Loucy (cell line): ENCODE data around the gene TRAPPC12.

ENCODE experiments used
- H2AFZ ChIP-seq: fragments of 200-600 bp; sonication (generic); 2 replicates; pipeline ENCODE4 v1.6.0; 2016; ENCODE audit warnings: antibody characterized with exemption, mild to moderate bottlenecking, low read length, moderate library complexity
- H3F3A ChIP-seq: fragments of 200-600 bp; 2 replicates; pipeline ENCODE4 v1.6.0; 2016; ENCODE audit warnings: antibody characterized with exemption, low read depth, mild to moderate bottlenecking
- H3K27me3 ChIP-seq: fragments of 200-600 bp; sonication (generic); 2 replicates; pipeline ENCODE4 v1.6.1; 2014; ENCODE audit warnings: low read length, mild to moderate bottlenecking; ENCODE audit not compliant: insufficient read depth, poor library complexity, severe bottlenecking
- H3K36me3 ChIP-seq: fragments of 200-600 bp; sonication (generic); 2 replicates; pipeline ENCODE4 v1.6.1; 2016; ENCODE audit warnings: low read length; ENCODE audit not compliant: insufficient read depth
- H3K4me1 ChIP-seq: fragments of 200-600 bp; sonication (generic); 2 replicates; pipeline ENCODE4 v1.5.1; 2014; ENCODE audit warnings: low read length, mild to moderate bottlenecking; ENCODE audit not compliant: insufficient read depth, poor library complexity, severe bottlenecking
- H3K4me2 ChIP-seq: fragments of 200-600 bp; sonication (generic); 2 replicates; pipeline ENCODE4 v1.6.0; 2014; ENCODE audit warnings: antibody characterized with exemption, low read length, low read depth, mild to moderate bottlenecking; ENCODE audit not compliant: poor library complexity, severe bottlenecking
- H3K4me3 ChIP-seq: fragments of 200-600 bp; sonication (generic); 2 replicates; pipeline ENCODE4 v1.5.1; 2014; ENCODE audit warnings: low read length, mild to moderate bottlenecking, mixed read lengths; ENCODE audit not compliant: poor library complexity, severe bottlenecking
- H3K79me2 ChIP-seq: fragments of 200-600 bp; sonication (generic); 2 replicates; pipeline ENCODE4 v1.6.1; 2014; ENCODE audit warnings: low read length; ENCODE audit not compliant: insufficient read depth
- H3K9ac ChIP-seq: fragments of 200-600 bp; sonication (generic); 2 replicates; pipeline ENCODE4 v1.6.0; 2014; ENCODE audit warnings: mild to moderate bottlenecking, low read depth, low read length, moderate library complexity; ENCODE audit not compliant: poor library complexity, severe bottlenecking
- H3K9me2 ChIP-seq: fragments of 200-600 bp; sonication (generic); replicated peaks from 2 replicates; pipeline ENCODE4 v1.6.1; 2016; ENCODE audit warnings: low read depth, low read length, mixed read lengths
- H3K9me3 ChIP-seq: fragments of 200-600 bp; sonication (generic); 2 replicates; pipeline ENCODE4 v1.6.1; 2014; ENCODE audit warnings: mild to moderate bottlenecking, antibody characterized with exemption, low read length, low read depth; ENCODE audit not compliant: insufficient read depth
- H4K20me1 ChIP-seq: fragments of 200-600 bp; sonication (generic); 2 replicates; pipeline ENCODE4 v1.6.0; 2014; ENCODE audit warnings: antibody characterized with exemption, low read length, mild to moderate bottlenecking; ENCODE audit not compliant: insufficient read depth, poor library complexity, severe bottlenecking
- EZH2phosphoT487 ChIP-seq: fragments of 200-600 bp; IDR thresholded peaks from 2 replicates; pipeline ENCODE4 v1.6.1; 2018; ENCODE audit warnings: antibody characterized with exemption, mild to moderate bottlenecking, moderate library complexity, borderline replicate concordance
- TF ChIP-seq, protein P1 (sequence below): fragments of 200-600 bp; sonication (generic); conservative IDR thresholded peaks from 2 replicates; pipeline ENCODE4 v1.5.1; 2014; ENCODE audit warnings: mild to moderate bottlenecking, antibody characterized with exemption, low read length

Gene TRAPPC12

DNA sequence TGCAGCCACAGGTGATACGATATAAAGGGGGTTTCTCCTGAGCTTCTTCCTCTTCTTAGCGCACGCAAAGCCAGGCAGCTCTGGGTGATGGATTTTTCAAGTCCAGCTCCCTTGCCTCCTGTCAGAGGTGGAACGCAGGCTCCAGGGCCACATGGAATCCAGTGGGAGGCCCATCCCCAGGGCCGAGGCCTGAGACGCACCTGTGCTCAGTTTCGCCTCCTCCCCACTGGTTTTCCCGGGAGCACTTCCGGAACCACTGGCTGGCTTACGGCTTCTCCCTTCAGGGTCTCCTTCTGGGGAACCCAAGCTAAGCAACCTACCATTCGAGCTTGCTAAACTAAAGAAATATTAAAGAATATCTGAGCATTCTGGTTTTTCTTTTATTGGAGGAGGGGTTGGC lies 63.6 kb downstream of the TRAPPC12 start:
- Histone ChIP-seq H3K4me3 (no peak overlapping the region), H3K9me2 (no peaks in the 10 kb centered on the region), H3K27me3 (no peaks in the 10 kb centered on the region), H3K9ac (no peak overlapping the region), H3K36me3 (peaks cover 35% of the 10 kb centered on the region; the same call in 1 of the 2 replicates), H4K20me1 (no peaks in the 10 kb centered on the region), H3F3A (no peaks in the 10 kb centered on the region), H3K9me3 (no peaks in the 10 kb centered on the region), H3K79me2 (no peaks in the 10 kb centered on the region), H3K4me2 (no peak overlapping the region), H3K4me1 (no peaks in the 10 kb centered on the region), H2AFZ (no peak overlapping the region)
- TF ChIP-seq, protein P1, sequence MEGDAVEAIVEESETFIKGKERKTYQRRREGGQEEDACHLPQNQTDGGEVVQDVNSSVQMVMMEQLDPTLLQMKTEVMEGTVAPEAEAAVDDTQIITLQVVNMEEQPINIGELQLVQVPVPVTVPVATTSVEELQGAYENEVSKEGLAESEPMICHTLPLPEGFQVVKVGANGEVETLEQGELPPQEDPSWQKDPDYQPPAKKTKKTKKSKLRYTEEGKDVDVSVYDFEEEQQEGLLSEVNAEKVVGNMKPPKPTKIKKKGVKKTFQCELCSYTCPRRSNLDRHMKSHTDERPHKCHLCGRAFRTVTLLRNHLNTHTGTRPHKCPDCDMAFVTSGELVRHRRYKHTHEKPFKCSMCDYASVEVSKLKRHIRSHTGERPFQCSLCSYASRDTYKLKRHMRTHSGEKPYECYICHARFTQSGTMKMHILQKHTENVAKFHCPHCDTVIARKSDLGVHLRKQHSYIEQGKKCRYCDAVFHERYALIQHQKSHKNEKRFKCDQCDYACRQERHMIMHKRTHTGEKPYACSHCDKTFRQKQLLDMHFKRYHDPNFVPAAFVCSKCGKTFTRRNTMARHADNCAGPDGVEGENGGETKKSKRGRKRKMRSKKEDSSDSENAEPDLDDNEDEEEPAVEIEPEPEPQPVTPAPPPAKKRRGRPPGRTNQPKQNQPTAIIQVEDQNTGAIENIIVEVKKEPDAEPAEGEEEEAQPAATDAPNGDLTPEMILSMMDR = no peak
- TF ChIP-seq EZH2phosphoT487 = no peak

DNA sequence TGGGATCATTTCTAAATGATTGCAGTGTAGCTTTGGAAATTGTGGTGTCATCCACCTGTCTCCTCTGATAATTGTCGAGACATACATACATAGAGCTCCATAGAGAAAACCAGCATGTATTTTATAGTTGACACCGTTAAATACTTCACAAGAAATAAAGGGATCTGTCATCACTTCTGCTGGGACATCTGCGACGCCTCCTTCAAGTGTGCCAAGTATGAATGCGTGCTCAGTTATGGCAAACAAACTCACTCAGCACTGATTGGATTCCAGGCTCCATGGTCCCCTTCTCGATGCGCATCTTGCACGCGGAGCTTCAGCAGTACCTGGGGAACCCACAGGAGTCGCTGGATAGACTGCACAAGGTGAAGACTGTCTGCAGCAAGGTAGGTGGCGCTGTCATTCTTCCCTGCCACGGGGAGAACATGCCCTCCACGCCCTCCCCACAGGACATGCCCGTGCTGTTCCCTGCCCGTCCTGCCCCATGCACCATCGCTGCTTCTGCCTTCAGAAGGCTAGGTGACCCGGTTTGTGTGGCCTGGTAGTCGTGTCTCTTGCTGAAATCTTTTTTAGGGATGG lies 64.1 kb downstream of the TRAPPC12 start:
- no peaks in the 10 kb centered on the region for H3K9me2 ChIP-seq
- H2AFZ ChIP-seq = no peak overlapping the region
- H3K79me2 ChIP-seq = no peaks in the 10 kb centered on the region
- H3F3A ChIP-seq = no peaks in the 10 kb centered on the region
- no peak overlapping the region for H3K4me3 ChIP-seq
- H3K4me2 ChIP-seq = no peak overlapping the region
- no peaks in the 10 kb centered on the region for H3K27me3 ChIP-seq
- no peak overlapping the region for H3K9ac ChIP-seq
- H3K36me3 ChIP-seq = peaks cover 35% of the 10 kb centered on the region; the same call in 1 of the 2 replicates
- H3K4me1 ChIP-seq = no peaks in the 10 kb centered on the region
- H4K20me1 ChIP-seq = no peaks in the 10 kb centered on the region
- no peaks in the 10 kb centered on the region for H3K9me3 ChIP-seq
- TF ChIP-seq, protein P1 = peak; percentile 26; the same call in 1 of the 2 replicates
- no peak for TF ChIP-seq EZH2phosphoT487

DNA sequence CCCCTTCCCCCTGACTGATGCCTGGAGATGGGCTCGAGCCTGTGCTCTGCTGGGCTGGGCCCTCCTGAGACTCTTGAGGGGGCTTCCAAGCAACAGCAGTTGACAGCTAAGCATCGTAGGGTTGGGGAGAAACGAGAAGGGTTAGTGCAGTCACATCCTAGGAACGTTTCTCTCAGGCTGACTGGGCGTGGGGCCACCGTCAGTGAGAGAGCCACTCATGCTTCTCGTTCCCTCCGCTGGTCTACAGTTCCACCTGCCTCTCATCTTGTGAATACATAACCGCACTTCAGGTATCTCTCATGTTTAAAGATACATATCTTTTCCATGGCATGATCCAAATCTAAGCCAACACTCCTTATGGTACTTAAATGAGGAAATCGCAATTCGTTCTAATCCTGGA lies 66.4 kb downstream of the TRAPPC12 start:
- Histone ChIP-seq H3F3A (no peaks in the 10 kb centered on the region), H3K79me2 (no peaks in the 10 kb centered on the region), H2AFZ (no peak overlapping the region), H3K9me2 (no peaks in the 10 kb centered on the region), H3K4me3 (no peak overlapping the region), H4K20me1 (no peaks in the 10 kb centered on the region), H3K27me3 (no peaks in the 10 kb centered on the region), H3K4me1 (no peaks in the 10 kb centered on the region), H3K36me3 (peaks cover 53% of the 10 kb centered on the region; the same call in 1 of the 2 replicates), H3K9me3 (no peaks in the 10 kb centered on the region), H3K4me2 (no peak overlapping the region), H3K9ac (no peak overlapping the region)
- no peak for TF ChIP-seq EZH2phosphoT487
- TF ChIP-seq, protein P1 = no peak
